IMR-90 (cell line): ENCODE measurements around the gene SEPSECS.

Experiments used
- CEBPB ChIP-seq: IDR thresholded peaks from 2 replicates; pipeline ENCODE4 v1.6.1; 2012; ENCODE audit warnings: low read depth, low read length, improper control_type of control experiment
- TF ChIP-seq, protein P1 (sequence below): conservative IDR thresholded peaks from 2 replicates; pipeline ENCODE4 v1.5.1; 2012; ENCODE audit warnings: mild to moderate bottlenecking, low read depth, low read length, improper control_type of control experiment

DNA sequence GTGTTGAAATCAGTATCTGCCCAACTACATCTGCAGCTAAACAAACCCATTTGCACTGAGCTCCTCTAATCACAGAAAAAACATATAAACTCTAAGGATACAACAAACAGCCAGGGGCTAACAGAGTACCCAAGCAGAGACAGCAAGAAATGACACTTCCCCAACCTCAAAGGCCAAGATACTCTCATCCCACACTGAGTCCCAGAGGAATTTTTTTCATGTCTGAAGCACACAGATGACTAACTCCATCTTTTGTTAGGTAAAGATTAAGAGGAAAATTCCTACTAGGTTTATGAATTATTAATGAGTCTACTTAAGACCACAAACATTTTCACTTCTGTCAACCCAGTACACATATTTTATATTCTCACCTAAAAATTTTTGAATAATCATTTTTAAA is 31.6 kb downstream of the SEPSECS start:
- TF ChIP-seq CEBPB: no peak
- TF ChIP-seq, protein P1, sequence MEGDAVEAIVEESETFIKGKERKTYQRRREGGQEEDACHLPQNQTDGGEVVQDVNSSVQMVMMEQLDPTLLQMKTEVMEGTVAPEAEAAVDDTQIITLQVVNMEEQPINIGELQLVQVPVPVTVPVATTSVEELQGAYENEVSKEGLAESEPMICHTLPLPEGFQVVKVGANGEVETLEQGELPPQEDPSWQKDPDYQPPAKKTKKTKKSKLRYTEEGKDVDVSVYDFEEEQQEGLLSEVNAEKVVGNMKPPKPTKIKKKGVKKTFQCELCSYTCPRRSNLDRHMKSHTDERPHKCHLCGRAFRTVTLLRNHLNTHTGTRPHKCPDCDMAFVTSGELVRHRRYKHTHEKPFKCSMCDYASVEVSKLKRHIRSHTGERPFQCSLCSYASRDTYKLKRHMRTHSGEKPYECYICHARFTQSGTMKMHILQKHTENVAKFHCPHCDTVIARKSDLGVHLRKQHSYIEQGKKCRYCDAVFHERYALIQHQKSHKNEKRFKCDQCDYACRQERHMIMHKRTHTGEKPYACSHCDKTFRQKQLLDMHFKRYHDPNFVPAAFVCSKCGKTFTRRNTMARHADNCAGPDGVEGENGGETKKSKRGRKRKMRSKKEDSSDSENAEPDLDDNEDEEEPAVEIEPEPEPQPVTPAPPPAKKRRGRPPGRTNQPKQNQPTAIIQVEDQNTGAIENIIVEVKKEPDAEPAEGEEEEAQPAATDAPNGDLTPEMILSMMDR: no peak
